T-helper 1 cell treated with Interleukin-12 subunit alpha and Interleukin-12 subunit beta and Interleukin-4 antibody, amounts not matched to agents 30 μg/mL and 1 μg/mL, for 36 hours (primary cell): ENCODE measurements around the gene DIS3L2.

Experiments used
- H3K27ac Mint-ChIP-seq: one replicate; pipeline ENCODE4 v1.8.0; 2021; ENCODE audit warnings: mild to moderate bottlenecking, mixed read lengths
- H3K27me3 Mint-ChIP-seq: one replicate; pipeline ENCODE4 v1.8.0; 2021; ENCODE audit warnings: low read depth, mixed read lengths
- H3K36me3 Mint-ChIP-seq: one replicate; pipeline ENCODE4 v1.8.0; 2021; ENCODE audit warnings: low read depth, mixed read lengths
- H3K4me1 Mint-ChIP-seq: one replicate; pipeline ENCODE4 v1.8.0; 2021; ENCODE audit warnings: low read depth, mixed read lengths
- H3K4me3 Mint-ChIP-seq: one replicate; pipeline ENCODE4 v1.8.0; 2021; ENCODE audit warnings: mild to moderate bottlenecking, moderate library complexity, mixed read lengths
- H3K9me3 Mint-ChIP-seq: one replicate; pipeline ENCODE4 v1.8.0; 2021; ENCODE audit warnings: mixed read lengths

DIS3L2 gene

GRCh38 chr2:231961349-231962166 lies at the start of gene DIS3L2:
Gene DIS3L2, plus strand, starts transcription at chr2:231961713. Its CDS starts 53,215 bp downstream, at chr2:232014928.
- peaks cover 2% of the 10 kb centered on the region for H3K27me3 Mint-ChIP-seq
- peak within 1 kb of the TSS; percentile 90 for H3K27ac Mint-ChIP-seq
- H3K4me3 Mint-ChIP-seq = peak within 1 kb of the TSS; percentile 97
- peaks cover 4% of the 10 kb centered on the region for H3K9me3 Mint-ChIP-seq
- H3K36me3 Mint-ChIP-seq = peaks cover 5% of the 10 kb centered on the region
- H3K4me1 Mint-ChIP-seq = peaks cover 22% of the 10 kb centered on the region

GRCh38 chr2:231914077-231914690 lies 47.3 kb upstream of the DIS3L2 start:
- H3K9me3 Mint-ChIP-seq = no peaks in the 10 kb centered on the region
- H3K36me3 Mint-ChIP-seq = no peaks in the 10 kb centered on the region
- no peak overlapping the region for H3K27ac Mint-ChIP-seq
- H3K4me3 Mint-ChIP-seq = no peak overlapping the region
- H3K27me3 Mint-ChIP-seq = peaks cover 3% of the 10 kb centered on the region
- peaks cover 9% of the 10 kb centered on the region for H3K4me1 Mint-ChIP-seq

GRCh38 chr2:231917280-231918066 lies 44.0 kb upstream of the DIS3L2 start:
- no peak overlapping the region for H3K27ac Mint-ChIP-seq
- H3K4me3 Mint-ChIP-seq = no peak overlapping the region
- H3K4me1 Mint-ChIP-seq = peaks cover 1% of the 10 kb centered on the region
- no peaks in the 10 kb centered on the region for H3K9me3 Mint-ChIP-seq
- H3K27me3 Mint-ChIP-seq = peaks cover 6% of the 10 kb centered on the region
- H3K36me3 Mint-ChIP-seq = no peaks in the 10 kb centered on the region

- Mint-ChIP-seq H3K9me3 (no peaks in the 10 kb centered on the region), H3K27me3 (peaks cover 13% of the 10 kb centered on the region), H3K36me3 (no peaks in the 10 kb centered on the region), H3K4me3 (no peak overlapping the region), H3K4me1 (peaks cover 1% of the 10 kb centered on the region), H3K27ac (no peak overlapping the region)
These were observed 42.8 kb upstream of the DIS3L2 start for GRCh38 chr2:231918501-231919330.

- Mint-ChIP-seq H3K9me3 (no peaks in the 10 kb centered on the region), H3K36me3 (no peaks in the 10 kb centered on the region), H3K27me3 (peaks cover 20% of the 10 kb centered on the region), H3K4me1 (peaks cover 4% of the 10 kb centered on the region), H3K27ac (no peak overlapping the region), H3K4me3 (no peak overlapping the region)
These were observed 42.0 kb upstream of the DIS3L2 start for GRCh38 chr2:231919341-231920035.

- Mint-ChIP-seq H3K27ac (no peak overlapping the region), H3K36me3 (no peaks in the 10 kb centered on the region), H3K4me1 (peaks cover 8% of the 10 kb centered on the region), H3K4me3 (no peak overlapping the region), H3K9me3 (no peaks in the 10 kb centered on the region), H3K27me3 (peaks cover 25% of the 10 kb centered on the region)
These were observed 41.1 kb upstream of the DIS3L2 start for GRCh38 chr2:231920366-231920765.

- H3K27ac Mint-ChIP-seq = no peak overlapping the region
- H3K9me3 Mint-ChIP-seq = no peaks in the 10 kb centered on the region
These were observed 40.7 kb upstream of the DIS3L2 start for GRCh38 chr2:231920795-231921194.

GRCh38 chr2:231922311-231923009 lies 39.1 kb upstream of the DIS3L2 start:
- Mint-ChIP-seq H3K27ac (no peak overlapping the region), H3K9me3 (no peaks in the 10 kb centered on the region), H3K36me3 (no peaks in the 10 kb centered on the region), H3K27me3 (peaks cover 34% of the 10 kb centered on the region), H3K4me3 (no peak overlapping the region), H3K4me1 (peaks cover 7% of the 10 kb centered on the region)

More at GRCh38 chr2:231920795-231921194, 40.7 kb upstream of the DIS3L2 start:
- H3K4me1 Mint-ChIP-seq = peaks cover 8% of the 10 kb centered on the region
- no peak overlapping the region for H3K4me3 Mint-ChIP-seq
- H3K36me3 Mint-ChIP-seq = no peaks in the 10 kb centered on the region
- H3K27me3 Mint-ChIP-seq = peaks cover 25% of the 10 kb centered on the region

- Mint-ChIP-seq H3K4me3 (no peak overlapping the region), H3K36me3 (no peaks in the 10 kb centered on the region), H3K9me3 (no peaks in the 10 kb centered on the region), H3K27ac (no peak overlapping the region), H3K4me1 (peaks cover 7% of the 10 kb centered on the region), H3K27me3 (peaks cover 39% of the 10 kb centered on the region)
These were observed 38.5 kb upstream of the DIS3L2 start for GRCh38 chr2:231923010-231923344.

- Mint-ChIP-seq H3K36me3 (no peaks in the 10 kb centered on the region), H3K27ac (no peak overlapping the region), H3K4me3 (peak overlapping the region; percentile 45), H3K9me3 (no peaks in the 10 kb centered on the region), H3K27me3 (peaks cover 51% of the 10 kb centered on the region), H3K4me1 (peaks cover 7% of the 10 kb centered on the region)
These were observed 37.3 kb upstream of the DIS3L2 start for GRCh38 chr2:231923951-231924888.

- Mint-ChIP-seq H3K4me1 (peaks cover 7% of the 10 kb centered on the region), H3K27me3 (peaks cover 53% of the 10 kb centered on the region), H3K27ac (no peak overlapping the region), H3K36me3 (no peaks in the 10 kb centered on the region), H3K9me3 (no peaks in the 10 kb centered on the region), H3K4me3 (peak overlapping the region; percentile 45)
These were observed 36.6 kb upstream of the DIS3L2 start for GRCh38 chr2:231924889-231925275.

- H3K4me3 Mint-ChIP-seq = peak overlapping the region; percentile 34
- peaks cover 7% of the 10 kb centered on the region for H3K4me1 Mint-ChIP-seq
- H3K27ac Mint-ChIP-seq = no peak overlapping the region
- H3K36me3 Mint-ChIP-seq = no peaks in the 10 kb centered on the region
- peaks cover 53% of the 10 kb centered on the region for H3K27me3 Mint-ChIP-seq
- no peaks in the 10 kb centered on the region for H3K9me3 Mint-ChIP-seq
These were observed 36.0 kb upstream of the DIS3L2 start for GRCh38 chr2:231925303-231926179.
